Amniotic stem cell (primary cell): Measurements from ENCODE around the gene MVP.
"Not testable (repeated sequence)": the region's sequence is repeated elsewhere in the genome, so short reads cannot be mapped to it uniquely, and the experiment has no call there.

ENCODE experiments used
- DNase-seq: peaks from one replicate; lab custom pipeline; 2025; lab: John Stamatoyannopoulos, UW

Gene MVP

GRCh38 chr16:29815793-29816693, 4.2 kb upstream of the MVP start, which contains the start of gene PAGR1:
Gene PAGR1, plus strand, starts transcription at chr16:29816152. Its CDS starts 374 bp downstream, at chr16:29816526.
- peak; percentile 98 for DNase-seq

DNA sequence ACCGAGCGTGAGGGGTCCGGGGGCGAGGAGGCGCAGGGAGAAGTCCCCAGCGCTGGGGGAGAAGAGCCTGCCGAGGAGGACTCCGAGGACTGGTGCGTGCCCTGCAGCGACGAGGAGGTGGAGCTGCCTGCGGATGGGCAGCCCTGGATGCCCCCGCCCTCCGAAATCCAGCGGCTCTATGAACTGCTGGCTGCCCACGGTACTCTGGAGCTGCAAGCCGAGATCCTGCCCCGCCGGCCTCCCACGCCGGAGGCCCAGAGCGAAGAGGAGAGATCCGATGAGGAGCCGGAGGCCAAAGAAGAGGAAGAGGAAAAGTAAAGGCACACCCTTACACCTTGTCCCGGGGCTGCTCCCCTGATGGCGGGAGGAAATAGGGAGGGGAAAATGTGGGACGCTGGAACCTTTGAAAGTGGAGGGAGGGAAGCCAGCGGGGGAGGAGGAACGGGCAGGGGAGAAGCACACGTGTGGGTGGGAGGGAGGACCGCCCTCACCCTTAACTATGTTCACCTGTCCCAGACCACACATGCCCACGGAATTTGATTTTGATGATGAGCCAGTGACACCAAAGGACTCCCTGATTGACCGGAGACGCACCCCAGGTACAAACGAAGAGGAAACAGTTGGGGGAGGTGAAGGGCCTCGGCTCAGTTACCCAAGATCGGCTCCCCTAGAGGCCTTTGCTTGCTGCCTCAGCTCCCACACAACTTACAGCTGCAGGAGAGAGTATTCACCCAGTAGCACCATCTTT, 3.4 kb upstream of the MVP start:
- no peak for DNase-seq

DNA sequence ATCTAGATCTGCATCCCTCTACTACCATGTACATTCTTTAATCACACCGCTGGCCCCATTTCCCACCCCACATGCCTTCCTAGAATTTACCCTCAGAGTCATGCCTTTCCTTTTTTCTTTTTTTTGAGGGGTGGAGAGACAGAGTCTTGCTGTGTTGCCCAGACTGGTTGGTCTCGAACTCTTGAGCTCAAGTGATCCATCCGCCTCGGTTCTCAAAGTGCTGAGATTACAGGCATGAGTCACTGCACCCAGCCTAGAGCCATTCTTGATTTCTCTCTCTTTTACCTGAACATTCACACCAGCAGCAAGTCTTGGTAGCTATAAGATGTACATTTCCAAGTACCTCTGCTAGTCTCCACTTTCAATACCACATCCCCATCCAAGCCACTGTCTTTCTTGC, 2.2 kb upstream of the MVP start:
- DNase-seq, result no peak

DNA sequence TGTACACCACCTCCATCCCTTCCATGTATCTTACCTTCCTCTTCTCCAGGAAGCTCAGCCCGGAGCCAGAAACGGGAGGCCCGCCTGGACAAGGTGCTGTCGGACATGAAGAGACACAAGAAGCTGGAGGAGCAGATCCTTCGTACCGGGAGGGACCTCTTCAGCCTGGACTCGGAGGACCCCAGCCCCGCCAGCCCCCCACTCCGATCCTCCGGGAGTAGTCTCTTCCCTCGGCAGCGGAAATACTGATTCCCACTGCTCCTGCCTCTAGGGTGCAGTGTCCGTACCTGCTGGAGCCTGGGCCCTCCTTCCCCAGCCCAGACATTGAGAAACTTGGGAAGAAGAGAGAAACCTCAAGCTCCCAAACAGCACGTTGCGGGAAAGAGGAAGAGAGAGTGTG, 756 bp upstream of the MVP start:
- DNase-seq, result no peak

DNA sequence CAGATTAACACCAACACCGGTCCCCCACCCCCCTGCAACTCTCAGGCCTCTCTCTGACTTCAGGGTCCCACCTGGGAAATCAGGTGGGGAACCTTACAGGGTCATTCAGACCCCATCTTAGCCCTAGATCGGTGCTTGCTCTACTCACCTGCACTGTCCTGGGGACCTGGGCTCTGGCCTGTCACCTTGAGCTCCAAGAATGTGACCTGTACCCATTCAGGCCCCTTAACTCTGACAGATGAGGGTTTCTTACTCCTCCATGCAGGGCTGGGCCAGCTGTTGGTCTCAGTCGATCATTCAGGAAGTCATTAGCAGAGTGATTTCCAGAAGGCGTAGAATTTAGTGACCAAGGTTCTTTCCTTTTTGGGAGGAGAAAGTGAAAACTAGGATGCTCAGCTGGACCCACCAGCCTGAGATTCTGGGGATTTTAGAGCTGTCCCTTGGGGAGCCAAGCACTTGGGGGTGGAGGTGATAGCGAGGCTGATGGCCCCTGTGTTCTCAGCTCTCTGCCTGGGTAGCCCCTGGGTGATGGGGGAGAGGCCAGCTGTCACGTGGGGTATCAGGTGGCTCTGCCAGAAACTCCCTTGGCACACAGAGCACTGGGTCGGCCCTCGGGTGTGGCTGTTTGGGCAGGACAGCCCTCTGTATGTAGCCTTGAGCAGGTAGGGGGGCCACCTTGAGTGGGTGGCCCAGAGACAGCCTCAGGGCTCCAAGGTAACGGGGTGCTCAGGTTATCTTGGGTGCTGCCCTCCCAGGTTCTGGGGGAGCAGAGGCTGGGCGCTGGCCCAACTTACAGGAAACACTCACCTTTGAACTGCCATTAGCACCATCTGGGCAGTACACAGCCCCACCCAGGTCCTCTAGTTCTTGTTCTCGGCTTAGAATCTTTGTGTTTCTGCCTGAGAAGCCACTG, 724 bp downstream of the MVP start:
- DNase-seq, result no peak

DNA sequence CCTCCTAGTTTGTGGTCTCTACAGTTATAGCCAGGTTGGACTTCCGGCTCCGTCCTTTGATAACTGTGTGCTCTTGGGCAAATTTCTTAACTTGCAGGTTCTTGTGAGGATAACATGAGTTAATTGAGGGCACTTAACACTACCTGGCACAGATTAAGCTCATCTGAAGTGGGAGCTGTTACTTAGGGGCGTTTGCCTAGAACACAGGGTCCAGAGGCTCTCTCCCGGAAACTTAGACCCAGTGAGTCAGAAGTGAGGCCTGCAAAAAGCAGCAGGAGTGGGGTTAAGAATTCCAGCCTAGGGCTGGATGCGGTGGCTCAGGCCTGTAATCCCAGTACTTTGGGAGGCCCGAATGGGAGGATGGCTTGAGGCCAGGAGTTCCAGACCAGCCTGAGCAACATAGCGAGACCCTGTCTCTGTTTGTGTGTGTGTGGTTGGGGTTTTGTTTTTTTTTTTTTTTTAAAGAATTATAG, 1.4 kb downstream of the MVP start:
- DNase-seq, result no peak

DNA sequence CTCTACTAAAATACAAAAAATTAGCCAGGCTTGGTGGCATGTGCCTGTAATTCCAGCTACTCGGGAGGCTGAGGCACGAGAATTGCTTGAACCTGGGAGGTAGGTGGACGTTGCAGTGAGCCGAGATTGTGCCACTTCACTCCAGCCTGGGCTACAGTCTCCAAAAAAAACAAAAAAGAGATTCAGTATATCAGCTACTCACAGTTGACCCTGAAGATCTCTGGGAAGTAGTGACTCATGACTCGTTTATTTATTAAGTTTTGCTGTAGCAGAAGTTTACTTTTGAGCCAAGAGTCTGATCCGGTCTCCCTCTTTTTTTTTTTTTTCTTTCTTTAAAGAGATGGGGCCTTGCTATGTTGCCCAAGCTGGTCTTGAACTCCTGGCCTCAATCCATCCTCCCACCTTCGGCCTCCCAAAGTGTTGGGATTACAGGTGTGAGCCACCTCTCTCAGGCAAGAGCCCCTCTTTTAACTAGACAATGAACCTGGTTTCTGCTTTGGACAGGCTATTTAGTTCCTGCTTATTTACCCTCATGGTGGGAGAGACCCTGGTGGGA, 4.4 kb downstream of the MVP start:
- no peak for DNase-seq

DNA sequence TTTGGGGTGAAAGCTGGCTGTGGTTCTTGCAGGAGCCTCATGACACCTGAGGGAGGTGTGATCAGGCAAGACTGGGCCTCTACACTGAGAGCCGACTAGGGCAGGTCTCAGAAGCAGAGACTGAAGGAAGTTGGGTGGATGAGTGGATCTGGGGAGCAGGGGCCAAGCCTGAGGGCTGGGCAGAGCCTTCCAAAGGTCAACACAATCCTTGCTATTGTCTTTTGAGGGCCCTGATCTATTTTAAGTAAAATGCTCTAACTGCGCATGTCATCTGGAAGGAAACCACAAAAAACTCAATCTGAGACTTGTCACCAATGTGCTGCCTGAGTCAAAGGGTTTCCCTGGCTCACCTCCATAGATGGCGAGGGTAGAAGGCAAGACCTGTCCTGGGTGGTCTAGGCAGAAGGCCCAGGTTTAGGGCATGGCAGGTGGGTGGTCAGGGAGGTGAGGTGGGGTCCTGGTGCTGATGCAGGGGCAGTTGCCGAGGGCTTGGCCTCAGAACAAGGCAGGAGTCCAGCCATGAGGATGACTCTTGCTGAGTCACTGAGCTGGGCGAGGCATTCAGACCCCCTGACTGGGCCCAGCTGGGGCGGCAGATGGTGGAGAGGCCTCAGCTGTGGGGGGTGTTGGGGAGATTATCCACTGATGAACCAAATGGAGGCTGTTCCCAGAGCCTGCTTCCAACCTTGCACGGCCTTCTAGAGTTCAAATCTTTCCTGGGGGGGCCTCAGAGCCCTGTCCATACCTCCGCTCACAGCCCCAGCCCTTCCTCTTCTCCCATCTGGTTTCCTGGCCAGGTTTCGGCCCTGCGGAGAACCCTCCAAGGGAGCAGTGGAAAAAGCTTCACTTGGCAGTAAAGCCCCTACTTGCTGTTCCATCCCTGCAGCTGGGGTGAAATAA, 5.1 kb downstream of the MVP start:
- DNase-seq, result no peak

GRCh38 chr16:29826342-29826695, 6.1 kb downstream of the MVP start:
- DNase-seq, result no peak

- DNase-seq, result no peak
Observed at GRCh38 chr16:29830774-29831173, 10.5 kb downstream of the MVP start.

GRCh38 chr16:29831490-29831889, 11.2 kb downstream of the MVP start:
- DNase-seq, result no peak

DNA sequence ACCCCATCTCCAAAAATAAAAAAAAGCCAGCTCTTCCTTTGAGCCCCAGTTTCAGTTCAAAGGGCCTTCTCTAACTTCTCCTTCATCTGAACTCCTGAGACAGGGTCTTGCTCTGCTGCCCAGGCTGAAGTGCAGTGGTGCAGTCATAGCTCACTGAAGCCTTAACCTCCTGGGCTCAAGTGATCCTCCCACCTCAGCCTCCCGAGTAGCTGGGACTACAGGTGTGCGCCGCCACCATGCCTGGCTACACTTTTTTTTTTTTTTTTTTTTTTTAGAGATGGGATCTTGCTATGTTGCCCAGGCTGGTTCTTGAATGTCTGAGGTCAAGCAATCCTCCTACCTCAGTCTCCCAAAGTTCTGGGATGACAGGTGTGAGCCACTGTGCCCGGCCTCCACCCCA, 13.0 kb downstream of the MVP start:
- DNase-seq, result not testable (repeated sequence)

- no peak for DNase-seq
Observed at GRCh38 chr16:29834079-29834478, 13.8 kb downstream of the MVP start.

GRCh38 chr16:29835926-29836325, 15.7 kb downstream of the MVP start:
- no peak for DNase-seq

- DNase-seq, result no peak
Observed at GRCh38 chr16:29836623-29837022, 16.4 kb downstream of the MVP start.

- DNase-seq, result no peak
Observed at GRCh38 chr16:29837841-29838240, 17.6 kb downstream of the MVP start.

GRCh38 chr16:29839822-29840221, 19.6 kb downstream of the MVP start:
- no peak for DNase-seq

GRCh38 chr16:29840240-29840639, 20.0 kb downstream of the MVP start:
- DNase-seq, result no peak

DNA sequence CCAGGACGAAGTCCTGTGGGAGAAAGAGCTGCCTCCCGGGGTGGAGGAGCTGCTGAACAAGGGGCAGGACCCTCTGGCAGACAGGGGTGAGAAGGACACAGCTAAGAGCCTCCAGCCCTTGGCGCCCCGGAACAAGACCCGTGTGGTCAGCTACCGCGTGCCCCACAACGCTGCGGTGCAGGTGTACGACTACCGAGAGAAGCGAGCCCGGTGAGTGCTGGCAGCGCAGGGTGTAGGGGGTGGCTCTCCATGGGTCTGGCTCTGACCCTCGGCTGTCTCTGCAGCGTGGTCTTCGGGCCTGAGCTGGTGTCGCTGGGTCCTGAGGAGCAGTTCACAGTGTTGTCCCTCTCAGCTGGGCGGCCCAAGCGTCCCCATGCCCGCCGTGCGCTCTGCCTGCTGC, 21.4 kb downstream of the MVP start:
- no peak for DNase-seq

DNA sequence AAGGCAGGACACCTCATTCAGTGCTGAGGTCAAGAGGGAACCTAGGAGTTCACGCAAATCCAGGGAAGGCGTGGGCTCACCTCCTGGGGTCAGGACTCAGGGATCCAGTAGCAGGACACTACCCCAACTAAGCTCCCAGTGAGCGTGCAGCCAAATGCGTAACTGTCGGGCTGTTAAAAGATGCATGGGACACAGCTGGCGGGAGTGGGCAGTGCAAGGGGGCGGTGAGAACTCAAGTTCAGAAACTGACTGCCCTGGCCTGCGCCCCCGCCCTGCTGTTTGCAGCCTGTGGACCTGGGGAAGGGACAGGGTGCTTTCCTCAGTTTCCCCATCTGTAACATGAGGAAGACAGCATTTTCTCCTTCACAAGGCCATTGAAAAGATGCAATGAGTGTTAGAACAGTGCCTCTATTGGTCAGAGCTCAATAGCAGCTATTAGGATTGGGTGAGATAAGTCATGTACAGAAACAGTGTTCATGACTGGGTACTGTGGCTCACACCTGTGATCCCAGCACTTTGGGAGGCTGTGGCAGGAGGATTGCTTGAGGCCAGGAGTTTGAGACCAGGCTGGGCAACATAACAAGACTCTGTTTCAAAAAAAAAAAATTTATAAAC, 22.6 kb downstream of the MVP start:
- DNase-seq, result no peak
